H1 (cell line): ENCODE measurements around the gene SYNGR3. TPM values are rescaled to one million over a fixed set of nuclear protein-coding genes. Genes with fewer than 3 reads are reported as not detected.

ENCODE experiments used
- CTCF ChIA-PET: fragments of 300-600 bp; sonication (Branson Sonifier 250); formaldehyde crosslinking; loops from one replicate; lab custom pipeline; 2021; ENCODE audit not compliant: partially characterized antibody; lab: Charles Lee
- POLR2A ChIA-PET: fragments of 300-600 bp; sonication (Branson Sonifier 250); formaldehyde crosslinking; loops from one replicate; lab custom pipeline; 2021; ENCODE audit warnings: inconsistent platforms; ENCODE audit not compliant: partially characterized antibody; lab: Charles Lee
- DNase-seq, 2 experiments: peaks; one replicate each; pipeline versions ENCODE4 v3.0.0 to v3.0.0-alpha.2; 2010 to 2022; ENCODE audit warnings: low spot score in 2 of 2, low read depth in 1 of 2, mixed read lengths in 1 of 2
- FAIRE-seq: peaks from 2 replicates; lab custom pipeline; 2011; peaks lifted over from hg19 to GRCh38; lab: Jason Lieb, UNC
- H2AFZ ChIP-seq: 2 replicates; pipeline ENCODE4 v1.8.1; 2012; ENCODE audit warnings: low read length, inconsistent platforms
- H2AK5ac ChIP-seq: 2 replicates; pipeline ENCODE4 v1.6.1; 2013; ENCODE audit warnings: low read depth, low read length
- H2BK120ac ChIP-seq: replicated peaks from 2 replicates; pipeline ENCODE3; 2013; ENCODE audit warnings: low read depth, low read length, inconsistent platforms
- H2BK12ac ChIP-seq: 2 replicates; pipeline ENCODE4 v1.6.1; 2013; ENCODE audit warnings: low read depth, low read length
- H2BK15ac ChIP-seq: 2 replicates; pipeline ENCODE4 v1.6.1; 2013; ENCODE audit warnings: low read length
- H2BK20ac ChIP-seq: 2 replicates; pipeline ENCODE4 v1.6.1; 2013; ENCODE audit warnings: low read length
- H2BK5ac ChIP-seq: 2 replicates; pipeline ENCODE4 v1.6.1; 2013; ENCODE audit warnings: low read depth, low read length
- H3K14ac ChIP-seq: 2 replicates; pipeline ENCODE4 v1.6.1; 2013; ENCODE audit warnings: inconsistent platforms; ENCODE audit not compliant: insufficient read length
- H3K18ac ChIP-seq: 2 replicates; pipeline ENCODE4 v1.6.1; 2013; ENCODE audit warnings: low read length; ENCODE audit errors: extremely low read depth
- H3K23ac ChIP-seq: 2 replicates; pipeline ENCODE4 v1.6.1; 2013; ENCODE audit warnings: inconsistent platforms; ENCODE audit not compliant: insufficient read length
- H3K23me2 ChIP-seq: 2 replicates; pipeline ENCODE4 v1.6.1; 2013; ENCODE audit warnings: low read depth, low read length
- H3K27ac ChIP-seq: 2 replicates; pipeline ENCODE4 v1.6.1; 2011; ENCODE audit warnings: low read depth, low read length, inconsistent platforms
- H3K27me3 ChIP-seq, 4 experiments: replicated peaks in 1 of 4; 1 replicate in 1 of 4; 2 replicates in 3 of 4; pipeline versions ENCODE4 v1.6.1 to v1.8.1; 2011 to 2013; ENCODE audit warnings: low read length in 3 of 4, mild to moderate bottlenecking in 3 of 4, inconsistent platforms in 2 of 4, mixed read lengths in 2 of 4, moderate library complexity in 1 of 4; ENCODE audit not compliant: control insufficient read depth in 3 of 4, insufficient read depth in 3 of 4; ENCODE audit errors: extremely low read depth in 1 of 4
- H3K36me3 ChIP-seq, 4 experiments: 2 replicates each; pipeline versions ENCODE4 v1.6.1 to v1.8.1; 2011 to 2013; ENCODE audit warnings: mild to moderate bottlenecking in 4 of 4, low read length in 3 of 4, moderate library complexity in 2 of 4, control low read depth in 1 of 4, inconsistent platforms in 1 of 4; ENCODE audit not compliant: insufficient read depth in 4 of 4, control insufficient read depth in 2 of 4
- H3K4ac ChIP-seq: replicated peaks from 2 replicates; pipeline ENCODE3; 2013; ENCODE audit warnings: low read length, low read depth, mixed read lengths, inconsistent platforms; ENCODE audit not compliant: insufficient read length
- H3K4me1 ChIP-seq, 4 experiments: replicated peaks in 1 of 4; 1 replicate in 1 of 4; 2 replicates in 3 of 4; pipeline versions ENCODE4 v1.6.1 to v1.8.1; 2011 to 2013; ENCODE audit warnings: low read length in 3 of 4, inconsistent platforms in 2 of 4, mixed read lengths in 1 of 4; ENCODE audit not compliant: insufficient read depth in 4 of 4, control insufficient read depth in 3 of 4
- H3K4me2 ChIP-seq, 2 experiments: 2 replicates each; pipeline versions ENCODE4 v1.6.1 to v1.8.1; 2011 to 2013; ENCODE audit warnings: low read depth in 2 of 2, low read length in 2 of 2, control low read depth in 1 of 2, inconsistent platforms in 1 of 2, mild to moderate bottlenecking in 1 of 2; ENCODE audit not compliant: insufficient read depth in 1 of 2
- H3K4me3 ChIP-seq, 4 experiments: fragments of 200-600, 300-600 bp in 1 of 4; sonication (generic), shearing (Covaris generic), sonication (Bioruptor Twin) in 1 of 4; 2 replicates each; pipeline versions ENCODE4 v1.5.1 to v1.8.1; 2011 to 2016; ENCODE audit warnings: low read length in 4 of 4, low read depth in 3 of 4, control low read depth in 2 of 4, inconsistent platforms in 2 of 4, mild to moderate bottlenecking in 2 of 4, mixed read lengths in 1 of 4, moderate library complexity in 1 of 4; ENCODE audit not compliant: insufficient read depth in 2 of 4; ENCODE audit errors: extremely low read depth in 1 of 4
- H3K56ac ChIP-seq: replicated peaks from 2 replicates; pipeline ENCODE3; 2013; ENCODE audit warnings: low read depth, mild to moderate bottlenecking, mixed read lengths, low read length, inconsistent platforms; ENCODE audit not compliant: insufficient read length
- H3K79me1 ChIP-seq: 2 replicates; pipeline ENCODE4 v1.6.1; 2013; ENCODE audit warnings: low read depth, low read length, control low read depth
- H3K79me2 ChIP-seq, 2 experiments: 2 replicates each; pipeline versions ENCODE4 v1.6.1 to v1.8.1; 2012 to 2013; ENCODE audit warnings: low read length in 2 of 2, mild to moderate bottlenecking in 2 of 2, inconsistent platforms in 1 of 2; ENCODE audit not compliant: insufficient read depth in 2 of 2, control insufficient read depth in 1 of 2
- H3K9ac ChIP-seq, 4 experiments: replicated peaks in 1 of 4; 1 replicate in 1 of 4; 2 replicates in 3 of 4; pipeline versions ENCODE4 v1.6.1 to v1.8.1; 2011 to 2013; ENCODE audit warnings: low read depth in 3 of 4, low read length in 3 of 4, control low read depth in 2 of 4, mild to moderate bottlenecking in 2 of 4, moderate library complexity in 2 of 4, inconsistent platforms in 1 of 4; ENCODE audit errors: extremely low read depth in 1 of 4
- H3K9me3 ChIP-seq, 2 experiments: 2 replicates each; pipeline versions ENCODE4 v1.6.1 to v1.8.1; 2012 to 2013; ENCODE audit warnings: mild to moderate bottlenecking in 2 of 2, moderate library complexity in 2 of 2, control low read depth in 1 of 2, inconsistent platforms in 1 of 2, low read depth in 1 of 2, low read length in 1 of 2, mixed read lengths in 1 of 2; ENCODE audit not compliant: insufficient read depth in 2 of 2
- H4K20me1 ChIP-seq, 2 experiments: replicated peaks in 1 of 2; 2 replicates each; pipeline versions ENCODE3 to v1.8.1; 2011 to 2013; ENCODE audit warnings: inconsistent platforms in 2 of 2, low read length in 2 of 2, mild to moderate bottlenecking in 1 of 2; ENCODE audit not compliant: insufficient read depth in 2 of 2, control insufficient read depth in 1 of 2
- H4K5ac ChIP-seq: 2 replicates; pipeline ENCODE4 v1.6.1; 2013; ENCODE audit warnings: low read length, low read depth, mixed read lengths, inconsistent platforms; ENCODE audit not compliant: insufficient read length
- H4K8ac ChIP-seq: 2 replicates; pipeline ENCODE4 v1.8.0; 2013; ENCODE audit warnings: mild to moderate bottlenecking, moderate library complexity, low read length, inconsistent platforms; ENCODE audit not compliant: insufficient read depth; ENCODE audit errors: extremely low read depth
- H4K91ac ChIP-seq: replicated peaks from 2 replicates; pipeline ENCODE3; 2013; ENCODE audit warnings: low read length, mixed read lengths, inconsistent platforms; ENCODE audit not compliant: insufficient read length
- ASH2L ChIP-seq: fragments of 200-600, 300-600 bp; sonication (generic); IDR thresholded peaks from one replicate; pipeline ENCODE4 v1.7.1; 2017; ENCODE audit warnings: low read length
- CBX5 ChIP-seq: fragments of 300-800, 300-1000 bp; sonication (generic); IDR thresholded peaks from 2 replicates; pipeline ENCODE4 v1.7.1; 2016; ENCODE audit warnings: antibody characterized with exemption, low read length, low read depth
- EGR1 ChIP-seq: IDR thresholded peaks from 2 replicates; pipeline ENCODE4 v1.6.1; 2011; ENCODE audit warnings: low read depth, low read length, borderline replicate concordance
- NANOG ChIP-seq: IDR thresholded peaks from 2 replicates; pipeline ENCODE4 v1.6.1; 2011; ENCODE audit warnings: low read length, low read depth, mild to moderate bottlenecking, inconsistent platforms; ENCODE audit not compliant: insufficient read depth, poor library complexity, severe bottlenecking
- POU5F1 ChIP-seq: IDR thresholded peaks from 2 replicates; pipeline ENCODE4 v1.6.1; 2011; ENCODE audit warnings: low read depth, mild to moderate bottlenecking, low read length, moderate library complexity
- WGBS, 2 experiments: shearing (Covaris generic) in 1 of 2; methylation state at CpG; one replicate each; pipeline versions ENCODE4 v1.1.6 to v1.1.7; 2013 to 2015; ENCODE audit warnings: low lambda C conversion rate in 2 of 2, mixed read lengths in 2 of 2, inconsistent platforms in 1 of 2, low coverage in 1 of 2, missing lambda C conversion rate in 1 of 2; ENCODE audit not compliant: insufficient replicate concordance in 2 of 2, insufficient coverage in 1 of 2, insufficient read length in 1 of 2; ENCODE audit errors: extremely low coverage in 1 of 2, missing lambda C conversion rate in 1 of 2; 5-methylcytosine and 5-hydroxymethylcytosine counted together
- polyA plus RNA-seq, 7 experiments: library from polyadenylated mRNA; depleted of rRNA in 3 of 7; stranded (reverse) in 5 of 7; unstranded in 2 of 7; fragments of >200 nt in 5 of 7; fragments of 200-250 nt in 2 of 7; gene quantifications; 1 replicate in 5 of 7; 2 replicates in 1 of 7; 4 replicates in 1 of 7; pipeline versions ENCODE4 v1.2.1 to v1.2.3, GENCODE V29; 2011 to 2013; ENCODE audit warnings: missing spikeins in 2 of 7, mixed read lengths in 2 of 7
- total RNA-seq: library from RNA; stranded (reverse); fragmentation: NEBNext Ultra II Directional; extraction: Animal tissue kit (Norgen Biotek cat#: 25700); gene quantifications from 2 replicates; pipeline ENCODE4 v1.2.1, GENCODE V29; 2021
- TF ChIP-seq, protein P1 (sequence below), 3 experiments: IDR thresholded peaks; 1 replicate in 2 of 3; 2 replicates in 1 of 3; pipeline versions ENCODE4 v1.5.1 to v1.6.1; 2011; ENCODE audit warnings: low read length in 3 of 3, mild to moderate bottlenecking in 3 of 3, inconsistent platforms in 2 of 3, low read depth in 1 of 3, moderate library complexity in 1 of 3; ENCODE audit not compliant: insufficient read depth in 1 of 3; ENCODE audit errors: control extremely low read depth in 1 of 3

Gene SYNGR3
- total and polyA plus RNA-seq, 2 of the 8 experiments (the other 6 are each of a cell fraction or from before 2014, with no cell fraction given) = 36.2 to 49.9 TPM

DNA sequence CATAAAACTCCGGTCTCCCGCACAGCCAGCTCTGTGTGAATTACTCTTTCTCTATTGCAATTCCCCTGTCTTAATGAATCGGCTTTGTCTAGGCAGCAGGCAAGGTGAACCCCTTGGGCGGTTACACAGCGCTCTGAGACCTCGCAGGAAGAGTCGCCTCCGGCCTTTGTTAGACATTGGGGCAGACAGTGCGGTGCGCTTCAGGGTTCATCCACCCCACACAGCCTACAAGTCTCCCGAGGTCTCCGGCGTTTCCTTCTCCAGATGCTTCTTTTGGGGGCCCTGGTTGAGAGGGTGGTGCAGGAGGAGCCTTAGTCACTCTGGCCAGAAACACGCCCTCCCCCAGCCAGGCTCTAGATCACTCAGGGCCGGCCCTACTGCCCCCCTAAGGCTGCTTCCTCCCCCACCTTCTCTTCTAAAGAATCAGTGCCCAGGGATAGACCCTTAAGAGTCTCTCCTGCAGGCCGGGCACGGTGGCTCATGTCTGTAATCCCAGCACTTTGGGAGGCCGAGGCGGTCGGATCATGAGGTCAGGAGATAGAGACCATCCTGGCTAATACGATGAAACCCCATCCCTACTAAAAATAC lies 45.1 kb upstream of the SYNGR3 start:
- Histone ChIP-seq H2BK12ac (no peak overlapping the region), H3K79me2 (no peaks in the 10 kb centered on the region), H3K4me3 (no peak overlapping the region), H3K36me3 (no peaks in the 10 kb centered on the region), H3K14ac (no peak overlapping the region), H3K9ac (no peak overlapping the region), H3K23me2 (peaks cover 6% of the 10 kb centered on the region; the same call in 1 of the 2 replicates), H2AK5ac (no peak overlapping the region), H4K20me1 (peaks cover 0 to 4% of the 10 kb centered on the region in 2 experiments), H2BK20ac (no peak overlapping the region), H3K18ac (no peak overlapping the region), H3K56ac (no peak overlapping the region), H3K23ac (no peak overlapping the region), H2BK5ac (no peak overlapping the region), H3K79me1 (no peaks in the 10 kb centered on the region), H4K8ac (no peak overlapping the region), H4K5ac (no peak overlapping the region), H3K27me3 (peaks cover 0 to 2% (median 0%) of the 10 kb centered on the region in 4 experiments; a peak in 1 of 7 replicates), H2BK120ac (no peak overlapping the region), H3K4ac (no peak overlapping the region), H3K9me3 (no peaks in the 10 kb centered on the region), H2BK15ac (no peak overlapping the region), H3K4me2 (no peak overlapping the region), H3K4me1 (peaks cover 0 to 11% (median 6%) of the 10 kb centered on the region in 4 experiments; a peak in 5 of 7 replicates), H2AFZ (no peak overlapping the region), H3K27ac (no peak overlapping the region), H4K91ac (no peak overlapping the region)
- DNase-seq (no peak), FAIRE-seq (no peak)
- ChIA-PET CTCF (interaction anchor here (0.9 to 6.3 kb wide), 9 partner anchors 9 to 133 kb away, joined by 3 to 62 read pairs (median 4); partner anchors contain the start of gene RPL3L), POLR2A (interaction anchor here (0.9 to 11.7 kb wide), 7 partner anchors 12 to 118 kb away, joined by 3 to 336 read pairs (median 3); partner anchors contain the start of genes FAHD1, HAGH, NDUFB10 and RNF151)
- no peak for TF ChIP-seq NANOG
- TF ChIP-seq, protein P1, sequence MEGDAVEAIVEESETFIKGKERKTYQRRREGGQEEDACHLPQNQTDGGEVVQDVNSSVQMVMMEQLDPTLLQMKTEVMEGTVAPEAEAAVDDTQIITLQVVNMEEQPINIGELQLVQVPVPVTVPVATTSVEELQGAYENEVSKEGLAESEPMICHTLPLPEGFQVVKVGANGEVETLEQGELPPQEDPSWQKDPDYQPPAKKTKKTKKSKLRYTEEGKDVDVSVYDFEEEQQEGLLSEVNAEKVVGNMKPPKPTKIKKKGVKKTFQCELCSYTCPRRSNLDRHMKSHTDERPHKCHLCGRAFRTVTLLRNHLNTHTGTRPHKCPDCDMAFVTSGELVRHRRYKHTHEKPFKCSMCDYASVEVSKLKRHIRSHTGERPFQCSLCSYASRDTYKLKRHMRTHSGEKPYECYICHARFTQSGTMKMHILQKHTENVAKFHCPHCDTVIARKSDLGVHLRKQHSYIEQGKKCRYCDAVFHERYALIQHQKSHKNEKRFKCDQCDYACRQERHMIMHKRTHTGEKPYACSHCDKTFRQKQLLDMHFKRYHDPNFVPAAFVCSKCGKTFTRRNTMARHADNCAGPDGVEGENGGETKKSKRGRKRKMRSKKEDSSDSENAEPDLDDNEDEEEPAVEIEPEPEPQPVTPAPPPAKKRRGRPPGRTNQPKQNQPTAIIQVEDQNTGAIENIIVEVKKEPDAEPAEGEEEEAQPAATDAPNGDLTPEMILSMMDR (IDR thresholded peaks at IDR 0.05; ENCODE audit: control extremely low read depth in 1 of 3, insufficient read depth in 1 of 3, low read depth in 1 of 3, low read length in 3 of 3) = no peak
- no peak for TF ChIP-seq EGR1
- TF ChIP-seq ASH2L = no peak
- TF ChIP-seq CBX5 = no peak
- no peak for TF ChIP-seq POU5F1
- WGBS, 2 experiments = 93% methylated on average over 19 of the region's 21 CpGs; no CpG with 5 or more reads in 1 of the 2 experiments
